SIG-M5 (cell line): ENCODE data around the gene H1-8.

Experiments used
- DNase-seq: peaks from one replicate; lab custom pipeline; 2025; lab: John Stamatoyannopoulos, UW

The H1-8 gene

GRCh38 chr3:129556358-129556695 is 13.4 kb downstream of the H1-8 start:
- DNase-seq = no peak

- DNase-seq = no peak
Observed at GRCh38 chr3:129556890-129557547, 14.0 kb downstream of the H1-8 start.

GRCh38 chr3:129557548-129557894 is 14.5 kb downstream of the H1-8 start:
- no peak for DNase-seq

- DNase-seq = no peak
Observed at GRCh38 chr3:129558081-129558771, 15.3 kb downstream of the H1-8 start.

GRCh38 chr3:129558772-129559564 is 16.0 kb downstream of the H1-8 start:
- no peak for DNase-seq

- DNase-seq = no peak
Observed at GRCh38 chr3:129559565-129560079, 16.6 kb downstream of the H1-8 start.

GRCh38 chr3:129560269-129560787 is 17.4 kb downstream of the H1-8 start:
- DNase-seq = no peak

GRCh38 chr3:129560911-129561594 is 18.1 kb downstream of the H1-8 start:
- DNase-seq = no peak

GRCh38 chr3:129561619-129562248 is 18.8 kb downstream of the H1-8 start:
- no peak for DNase-seq

GRCh38 chr3:129562803-129563202 is 19.8 kb downstream of the H1-8 start:
- no peak for DNase-seq

GRCh38 chr3:129563332-129563731 is 20.4 kb downstream of the H1-8 start:
- no peak for DNase-seq

GRCh38 chr3:129563850-129564535 is 21.0 kb downstream of the H1-8 start:
- DNase-seq = no peak

- no peak for DNase-seq
Observed at GRCh38 chr3:129564981-129565644, 22.1 kb downstream of the H1-8 start.

GRCh38 chr3:129565902-129566301 is 22.9 kb downstream of the H1-8 start:
- DNase-seq = no peak

- no peak for DNase-seq
Observed at GRCh38 chr3:129567176-129567705, 24.3 kb downstream of the H1-8 start.

- no peak for DNase-seq
Observed at GRCh38 chr3:129567939-129568338, 25.0 kb downstream of the H1-8 start.

- no peak for DNase-seq
Observed at GRCh38 chr3:129569856-129570255, 26.9 kb downstream of the H1-8 start.

- no peak for DNase-seq
Observed at GRCh38 chr3:129571605-129572547, 28.9 kb downstream of the H1-8 start.

GRCh38 chr3:129572603-129573002 is 29.6 kb downstream of the H1-8 start:
- DNase-seq = no peak
